SK-N-MC (cell line): ENCODE results near the gene NPIPB8.
"Not testable (repeated sequence)": the region's sequence is repeated elsewhere in the genome, so short reads cannot be mapped to it uniquely, and the experiment has no call there.

Experiments
- DNase-seq: peaks from one replicate; pipeline ENCODE4 v3.0.0-alpha.2; 2011; ENCODE audit warnings: low read depth, low spot score
- H3K27ac ChIP-seq: fragments of 200-600 bp; sonication (generic); 2 replicates; pipeline ENCODE4 v1.5.1; 2016; ENCODE audit warnings: mixed run types
- H3K36me3 ChIP-seq: fragments of 200-600 bp; sonication (generic); 2 replicates; pipeline ENCODE4 v1.6.1; 2017; ENCODE audit warnings: antibody characterized with exemption, low read length, mixed read lengths; ENCODE audit not compliant: insufficient read depth
- H3K4me3 ChIP-seq: fragments of 200-600 bp; sonication (generic); 2 replicates; pipeline ENCODE4 v1.5.1; 2016
- H3K9ac ChIP-seq: fragments of 200-600 bp; sonication (generic); 2 replicates; pipeline ENCODE4 v1.8.0; 2017; ENCODE audit warnings: mixed run types, mixed read lengths; ENCODE audit not compliant: insufficient read length
- H3K9me3 ChIP-seq: fragments of 200-600 bp; sonication (generic); 2 replicates; pipeline ENCODE4 v1.6.1; 2017; ENCODE audit warnings: low read depth, mild to moderate bottlenecking, antibody characterized with exemption, low read length, moderate library complexity, mixed read lengths
- EZH2 ChIP-seq: fragments of 200-600 bp; sonication (generic); IDR thresholded peaks from one replicate; pipeline ENCODE4 v1.6.1; 2017; ENCODE audit warnings: antibody characterized with exemption
- FOXP2 ChIP-seq: optimal IDR thresholded peaks from 2 replicates; pipeline ENCODE3; 2011; ENCODE audit warnings: mild to moderate bottlenecking, moderate library complexity; ENCODE audit not compliant: insufficient read depth; ENCODE audit errors: extremely low read length, control extremely low read depth
- POLR2AphosphoS5 ChIP-seq: IDR thresholded peaks from 2 replicates; pipeline ENCODE4 v1.6.1; 2012; ENCODE audit warnings: mild to moderate bottlenecking, low read depth, low read length, borderline replicate concordance

The NPIPB8 gene

DNA sequence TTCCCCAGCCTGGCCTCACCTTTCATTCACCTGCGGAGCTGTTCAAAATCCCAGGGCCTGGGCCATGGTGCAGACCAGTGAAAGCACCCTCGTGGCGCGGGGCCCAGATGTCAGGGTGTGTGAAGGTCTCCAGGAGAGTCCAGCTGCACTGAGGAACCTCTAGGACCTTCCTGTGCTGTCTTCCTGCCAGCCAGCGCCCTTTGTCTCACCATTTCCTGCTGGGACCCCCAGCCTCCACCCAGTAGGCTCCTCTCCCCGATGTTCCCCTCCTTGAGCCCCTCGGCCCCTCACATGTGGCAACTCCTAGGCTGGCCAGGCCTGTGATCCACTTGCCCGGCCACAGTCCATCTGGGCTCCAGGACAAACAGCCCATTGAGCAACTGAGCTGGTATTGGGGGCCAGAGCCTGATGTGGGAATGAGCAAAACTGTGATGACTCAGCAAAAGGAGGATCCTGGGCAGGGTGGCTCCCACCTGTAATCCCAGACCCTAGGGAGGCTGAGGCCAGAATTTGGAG is 41.7 kb upstream of the NPIPB8 start:
- no peak for DNase-seq
- Histone ChIP-seq H3K27ac (no peak overlapping the region), H3K9ac (no peak overlapping the region)

DNA sequence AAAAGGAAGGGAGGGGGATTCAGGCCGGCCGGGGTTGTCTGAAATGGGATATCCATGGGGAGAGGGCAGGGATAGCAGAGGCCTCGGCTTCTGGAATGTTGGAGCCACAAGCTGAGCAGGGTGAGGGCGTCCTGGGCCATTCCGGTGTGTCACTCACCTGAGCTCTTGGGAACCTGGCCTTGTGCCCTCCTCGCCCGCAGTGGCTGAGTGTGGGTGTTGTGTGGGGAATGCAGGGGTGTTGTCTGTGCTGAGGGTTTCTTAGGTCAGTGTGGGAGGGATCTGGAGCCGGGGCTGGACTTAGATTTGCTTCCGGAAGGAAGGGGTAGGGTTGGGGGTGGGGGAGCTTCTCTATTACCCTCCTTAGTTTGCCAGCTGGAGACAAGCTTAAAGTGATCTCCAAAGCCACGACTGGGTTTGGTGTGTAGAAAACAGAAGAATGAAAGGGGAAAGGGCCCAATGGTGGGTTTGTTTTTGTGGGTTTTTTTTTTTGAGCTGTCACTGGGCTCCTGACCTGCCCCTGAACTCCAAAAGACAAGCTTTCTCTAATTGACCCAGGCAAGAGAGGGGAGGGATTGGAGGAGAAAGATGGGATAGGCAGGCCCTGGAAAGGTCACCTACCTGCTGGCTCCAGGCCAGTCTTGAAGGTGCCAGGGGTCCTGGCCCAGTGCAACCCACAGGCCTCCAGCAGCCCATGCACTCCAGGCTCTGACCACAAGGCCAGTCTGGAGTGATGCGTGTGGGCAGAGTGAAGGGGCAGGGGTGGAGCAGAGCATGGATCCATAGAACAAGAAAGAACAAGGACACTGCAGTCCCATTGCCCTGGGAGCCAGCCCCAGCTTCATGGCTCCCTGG is 40.8 kb upstream of the NPIPB8 start, which contains the start of gene SULT1A2:
Gene SULT1A2 (minus strand): TSS at position 211 of the 852 bp plus-strand sequence. CDS start 1,120 bp downstream, outside the sequence.
- Histone ChIP-seq H3K36me3 (no peaks in the 10 kb centered on the region), H3K9me3 (no peaks in the 10 kb centered on the region), H3K4me3 (no peak within 1 kb of the TSS), H3K9ac (no peak within 1 kb of the TSS), H3K27ac (no peak within 1 kb of the TSS)
- DNase-seq: no peak
- TF ChIP-seq POLR2AphosphoS5 (no peak), EZH2 (no peak), FOXP2 (no peak)

More for the DNA sequence above, 41.7 kb upstream of the NPIPB8 start:
- no peak overlapping the region for H3K4me3 ChIP-seq
- no peaks in the 10 kb centered on the region; the same call in 1 of the 2 replicates for H3K36me3 ChIP-seq
- H3K9me3 ChIP-seq: no peaks in the 10 kb centered on the region
- no peak for TF ChIP-seq EZH2
- TF ChIP-seq POLR2AphosphoS5: no peak
- no peak for TF ChIP-seq FOXP2

DNA sequence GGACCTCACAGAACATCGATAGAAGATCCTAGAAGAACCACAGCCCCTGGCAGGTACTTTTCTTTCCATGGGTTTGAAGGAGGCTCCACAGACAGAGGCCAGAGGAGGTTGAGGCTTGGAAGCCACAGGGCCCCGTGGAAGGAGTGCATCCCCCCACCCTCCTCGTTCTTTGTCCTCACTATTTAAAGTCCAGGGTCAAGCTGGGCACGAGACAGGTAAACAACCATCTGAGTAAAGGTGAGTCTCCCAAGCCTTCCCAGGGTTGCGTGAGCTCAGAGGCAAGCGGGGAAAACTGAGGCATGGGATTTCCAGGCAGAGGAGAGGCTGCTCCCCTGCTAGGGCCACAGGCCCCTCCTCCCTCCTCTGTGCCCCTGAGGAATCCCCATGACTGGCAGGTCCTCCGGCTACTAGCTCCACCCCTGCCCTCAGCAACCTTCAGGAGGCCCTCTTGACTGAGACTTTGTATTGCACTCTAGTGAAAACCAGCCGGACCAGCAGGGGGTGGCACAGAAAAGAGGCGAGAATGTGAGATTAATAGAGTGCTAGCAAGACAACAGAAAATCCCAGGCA is 40.1 kb upstream of the NPIPB8 start:
- H3K9me3 ChIP-seq: no peaks in the 10 kb centered on the region
- no peak overlapping the region for H3K27ac ChIP-seq
- TF ChIP-seq EZH2: no peak
- TF ChIP-seq FOXP2: no peak
- TF ChIP-seq POLR2AphosphoS5: no peak
- DNase-seq: no peak
- no peak overlapping the region for H3K9ac ChIP-seq
- H3K36me3 ChIP-seq: no peaks in the 10 kb centered on the region
- H3K4me3 ChIP-seq: no peak overlapping the region

- not testable (repeated sequence) for H3K27ac ChIP-seq, H3K36me3 ChIP-seq, H3K9me3 ChIP-seq, DNase-seq, H3K4me3 ChIP-seq, H3K9ac ChIP-seq
These were observed 38.2 kb upstream of the NPIPB8 start for GRCh38 chr16:28599377-28600285.

GRCh38 chr16:28600965-28601364 is 36.9 kb upstream of the NPIPB8 start:
- not testable (repeated sequence) for H3K9ac ChIP-seq, DNase-seq

DNA sequence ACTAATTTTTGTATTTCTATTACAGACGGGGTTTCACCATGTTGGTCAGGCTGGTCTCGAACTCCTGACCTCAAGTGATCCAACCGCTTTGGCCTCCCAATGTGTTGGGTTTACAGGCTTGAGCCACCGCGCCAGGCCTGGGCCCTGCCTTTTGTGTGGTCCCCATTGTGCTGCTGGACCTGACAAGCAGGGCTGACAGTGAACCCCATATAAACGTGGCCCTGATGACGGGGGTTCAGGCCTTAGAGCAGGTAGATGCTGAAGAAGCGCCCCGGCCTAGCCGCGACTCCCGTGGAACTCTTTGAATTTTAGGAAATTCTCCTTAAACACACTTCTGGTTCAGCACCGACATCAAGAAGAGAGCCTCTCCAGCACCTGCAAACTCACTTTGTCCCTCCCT is 36.3 kb upstream of the NPIPB8 start:
- H3K4me3 ChIP-seq, H3K27ac ChIP-seq, DNase-seq, H3K36me3 ChIP-seq, H3K9me3 ChIP-seq, H3K9ac ChIP-seq: not testable (repeated sequence)

More at GRCh38 chr16:28600965-28601364, 36.9 kb upstream of the NPIPB8 start:
- H3K4me3 ChIP-seq, H3K27ac ChIP-seq, H3K9me3 ChIP-seq, H3K36me3 ChIP-seq: not testable (repeated sequence)

DNA sequence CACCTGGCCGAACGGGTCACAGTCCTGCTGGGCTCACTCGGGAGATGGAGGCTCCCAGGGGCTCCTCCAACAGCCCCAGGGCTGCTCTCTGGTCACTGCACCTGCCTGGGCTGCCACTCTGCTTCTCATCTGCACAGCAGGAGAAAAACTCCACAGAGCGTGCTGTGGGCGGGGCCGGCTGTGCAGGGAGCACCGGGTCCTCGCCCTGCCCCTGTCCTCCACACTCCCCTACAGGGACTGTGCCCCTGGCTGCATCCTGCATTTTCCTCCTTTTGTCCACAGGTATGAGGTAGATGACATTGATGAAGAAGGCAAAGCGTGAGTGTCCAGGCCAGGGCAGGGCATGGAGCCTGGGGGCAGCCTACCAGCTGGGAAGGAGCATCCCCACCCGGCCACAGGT is 35.8 kb upstream of the NPIPB8 start:
- not testable (repeated sequence) for H3K27ac ChIP-seq, H3K9me3 ChIP-seq, H3K36me3 ChIP-seq, DNase-seq, H3K4me3 ChIP-seq, H3K9ac ChIP-seq

DNA sequence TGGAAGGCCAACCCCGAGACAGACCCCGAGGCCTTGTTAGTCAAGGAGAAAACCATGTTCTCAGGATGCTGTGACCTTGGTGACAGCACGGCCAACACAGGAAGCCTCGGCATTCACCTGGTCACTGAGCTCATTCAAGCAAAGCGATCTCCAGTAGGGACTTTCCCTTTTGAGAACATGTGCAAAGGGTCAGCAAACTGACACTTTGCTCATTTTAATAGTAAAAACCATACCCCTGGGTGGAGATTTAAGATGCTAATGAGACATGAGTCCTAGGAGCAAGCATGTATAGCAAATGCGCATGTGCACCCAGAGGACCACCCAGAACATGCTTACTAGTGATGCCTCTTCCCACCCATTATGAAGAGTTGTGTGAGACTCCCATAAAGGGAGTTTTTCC is 35.3 kb upstream of the NPIPB8 start:
- no peak for DNase-seq
- Histone ChIP-seq H3K36me3 (no peaks in the 10 kb centered on the region), H3K9ac (no peak overlapping the region), H3K9me3 (no peaks in the 10 kb centered on the region), H3K27ac (no peak overlapping the region), H3K4me3 (no peak overlapping the region)
- TF ChIP-seq FOXP2 (no peak), POLR2AphosphoS5 (no peak), EZH2 (no peak)
